HG02938 (cell line): ENCODE data around the gene LARGE1.

Experiments used
- ATAC-seq: cut with Tn5 transposase; IDR thresholded peaks from one replicate; pipeline ENCODE4 v1.9.1; 2021; ENCODE audit warnings: mild to moderate bottlenecking, moderate library complexity; ENCODE audit not compliant: unreplicated experiment

LARGE1 gene

GRCh38 chr22:33828302-33828701 is 92.0 kb downstream of the LARGE1 start:
- ATAC-seq, result no peak

GRCh38 chr22:33825761-33826160 is 94.5 kb downstream of the LARGE1 start:
- ATAC-seq, result no peak

GRCh38 chr22:33823552-33823951 is 96.7 kb downstream of the LARGE1 start:
- ATAC-seq, result no peak

DNA sequence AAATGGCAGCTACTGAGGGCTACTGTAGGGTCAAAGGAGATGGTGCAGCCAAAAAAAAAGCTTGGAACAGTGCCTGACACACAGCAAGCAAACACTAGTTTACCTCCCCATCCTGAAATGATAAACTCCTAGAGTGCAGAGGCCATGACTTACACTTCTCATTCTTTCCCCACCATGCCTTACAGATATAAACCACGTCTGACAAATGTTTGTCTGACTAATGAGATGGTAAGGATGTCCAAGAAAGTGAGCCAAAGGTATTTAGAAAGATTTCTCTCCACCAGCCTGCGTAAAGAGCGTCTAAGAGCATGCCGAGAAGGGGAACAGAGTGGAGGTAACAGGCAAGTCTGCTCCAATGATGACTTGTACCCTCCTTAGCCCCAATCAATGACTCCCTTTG is 99.0 kb downstream of the LARGE1 start:
- ATAC-seq, result no peak

DNA sequence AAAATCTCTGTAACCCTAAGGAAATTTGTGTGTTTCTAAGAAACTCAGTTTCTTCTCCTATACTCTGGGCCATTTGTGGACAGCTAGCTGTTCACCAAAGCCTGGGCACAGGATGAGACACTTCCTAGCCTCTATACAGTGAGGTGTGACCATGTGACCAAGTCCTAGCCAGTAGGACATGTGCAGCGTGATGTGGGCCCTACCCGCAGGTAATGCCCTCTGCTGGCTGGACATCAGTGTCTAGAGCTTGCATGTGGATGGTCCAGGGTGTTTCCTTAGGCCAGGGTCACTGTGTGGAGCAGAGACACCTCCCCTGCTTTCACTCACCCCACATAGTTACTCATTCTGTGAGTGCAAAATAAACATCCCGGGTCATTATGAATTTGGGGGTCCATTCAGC is 100.5 kb downstream of the LARGE1 start:
- no peak for ATAC-seq

- ATAC-seq, result no peak
Observed at GRCh38 chr22:33817512-33818127, 102.7 kb downstream of the LARGE1 start.

DNA sequence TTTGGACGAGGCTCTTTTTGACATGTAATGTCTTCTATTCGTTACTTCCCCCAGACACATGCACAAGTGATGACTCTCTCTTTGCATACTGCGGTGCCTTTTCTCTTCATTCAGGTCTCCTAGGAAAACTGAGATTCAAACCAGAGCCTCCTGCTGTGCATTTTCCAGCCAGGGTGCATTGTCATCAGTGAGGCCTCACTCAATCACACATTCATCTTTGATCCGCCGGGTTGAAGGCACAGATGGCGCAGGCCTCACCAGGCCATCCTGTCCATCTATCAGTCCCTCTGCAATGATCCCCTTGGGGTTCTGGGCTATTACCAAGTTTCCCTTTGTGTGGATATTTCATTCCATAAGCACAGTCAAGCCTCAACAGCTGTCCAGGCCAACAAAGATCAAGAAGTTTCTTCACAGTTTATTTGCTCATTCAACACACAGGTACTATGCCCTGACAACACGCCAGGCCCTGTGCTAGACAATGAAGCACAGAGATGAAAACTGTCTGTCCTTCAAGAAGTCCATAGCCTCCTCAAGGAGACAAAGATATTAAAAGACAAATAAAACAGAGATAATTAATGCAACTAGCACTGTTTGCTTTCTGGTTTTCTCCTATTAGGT is 107.8 kb downstream of the LARGE1 start:
- ATAC-seq, result no peak

- no peak for ATAC-seq
Observed at GRCh38 chr22:33811686-33812085, 108.6 kb downstream of the LARGE1 start.

GRCh38 chr22:33811208-33811607 is 109.1 kb downstream of the LARGE1 start:
- ATAC-seq, result no peak

DNA sequence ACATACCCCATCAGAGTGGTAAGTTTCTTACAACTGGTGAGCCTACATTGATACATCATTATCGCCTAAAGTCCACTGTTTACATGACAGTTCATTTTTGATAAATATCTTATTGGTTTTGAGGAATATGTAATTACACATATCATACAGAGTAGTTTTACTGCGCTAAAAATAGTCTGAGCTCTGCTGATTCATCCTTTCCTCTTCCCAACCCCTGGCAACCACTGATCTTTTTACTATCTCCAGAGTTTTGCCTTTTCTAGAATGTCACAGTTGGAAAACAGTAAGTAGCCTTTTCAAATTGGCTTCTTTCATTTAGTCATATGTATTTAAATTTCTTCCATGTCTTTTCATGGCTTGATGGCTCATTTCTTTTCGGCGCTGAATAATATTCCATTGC is 112.8 kb downstream of the LARGE1 start:
- no peak for ATAC-seq

- no peak for ATAC-seq
Observed at GRCh38 chr22:33806191-33806590, 114.1 kb downstream of the LARGE1 start.

DNA sequence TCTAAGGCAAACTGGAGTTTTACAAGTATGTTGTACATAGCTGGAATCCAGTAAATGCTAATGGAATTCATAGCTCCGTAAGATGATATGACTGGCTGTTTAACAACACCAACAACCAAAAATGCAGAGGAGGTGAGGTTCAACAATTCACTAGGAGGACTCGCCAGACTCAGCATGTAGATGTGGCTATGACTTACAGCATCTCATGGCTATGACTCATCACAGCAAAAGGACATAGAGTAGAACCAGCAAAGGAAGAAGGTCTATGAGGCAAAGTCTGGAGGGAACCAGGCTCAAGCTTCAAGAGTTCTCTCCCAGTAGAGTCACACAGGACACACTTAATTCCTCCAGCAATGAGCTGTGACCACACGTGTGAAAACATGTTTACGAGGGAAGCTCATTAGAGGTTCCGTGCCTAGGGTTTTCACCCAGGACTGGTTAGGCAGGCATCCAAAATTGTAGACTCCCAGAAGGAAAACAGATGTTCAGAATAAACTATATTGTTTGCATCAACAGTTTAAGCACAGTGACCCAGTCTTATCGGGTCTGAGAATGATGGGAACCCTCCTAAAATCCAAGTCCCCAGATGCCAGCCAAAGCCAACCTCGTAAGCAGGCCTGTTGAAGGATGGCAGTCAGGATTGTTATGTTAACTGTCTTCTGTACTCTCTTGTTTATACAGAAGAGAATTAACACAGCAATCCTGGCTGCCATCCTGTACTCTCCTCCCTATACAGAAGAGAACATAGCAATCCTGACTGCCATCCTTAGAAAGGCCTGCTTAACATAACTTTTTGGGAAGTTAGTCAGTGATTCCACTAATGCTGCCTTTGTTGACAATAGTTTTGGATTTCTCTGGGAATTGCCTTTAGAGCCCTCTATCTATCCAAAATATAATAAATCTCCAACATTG is 116.6 kb downstream of the LARGE1 start:
- ATAC-seq, result no peak

DNA sequence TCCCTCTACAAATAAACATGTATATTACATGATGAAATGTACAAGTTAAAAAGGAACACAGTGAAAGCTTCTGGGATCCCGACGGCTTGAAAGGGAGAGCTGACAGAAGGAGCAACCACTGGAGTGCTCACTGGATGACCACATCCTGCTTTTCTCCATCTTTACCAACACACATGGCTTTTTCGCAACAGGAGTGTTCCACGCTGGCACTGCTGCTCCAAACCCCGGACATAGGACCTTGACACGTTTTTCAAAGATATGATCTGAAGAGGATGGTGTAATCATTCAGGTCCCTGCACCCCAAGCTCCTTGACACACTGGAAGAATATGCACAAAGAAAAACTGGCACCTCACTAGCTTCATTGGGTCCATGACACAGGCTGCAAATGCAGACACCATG is 121.9 kb downstream of the LARGE1 start:
- no peak for ATAC-seq

DNA sequence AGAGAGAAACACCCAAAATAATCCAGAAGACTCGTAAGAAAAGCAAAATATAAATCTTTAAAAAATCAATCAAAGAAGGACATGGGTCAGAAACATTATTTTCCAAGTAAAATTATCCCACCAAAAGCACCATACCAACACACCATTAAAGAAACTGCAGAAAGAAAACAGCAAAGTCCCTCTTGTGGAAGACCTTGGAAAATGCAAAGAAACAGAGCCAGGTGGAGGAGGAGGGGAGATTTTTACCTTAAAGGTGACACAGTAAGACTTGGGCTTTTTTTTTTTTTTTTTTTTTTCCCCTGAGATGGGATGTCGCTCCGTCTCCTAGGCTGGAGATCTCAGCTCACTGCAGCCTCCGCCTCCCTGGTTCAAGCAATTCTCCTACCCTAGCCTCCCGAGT is 123.8 kb downstream of the LARGE1 start:
- no peak for ATAC-seq

DNA sequence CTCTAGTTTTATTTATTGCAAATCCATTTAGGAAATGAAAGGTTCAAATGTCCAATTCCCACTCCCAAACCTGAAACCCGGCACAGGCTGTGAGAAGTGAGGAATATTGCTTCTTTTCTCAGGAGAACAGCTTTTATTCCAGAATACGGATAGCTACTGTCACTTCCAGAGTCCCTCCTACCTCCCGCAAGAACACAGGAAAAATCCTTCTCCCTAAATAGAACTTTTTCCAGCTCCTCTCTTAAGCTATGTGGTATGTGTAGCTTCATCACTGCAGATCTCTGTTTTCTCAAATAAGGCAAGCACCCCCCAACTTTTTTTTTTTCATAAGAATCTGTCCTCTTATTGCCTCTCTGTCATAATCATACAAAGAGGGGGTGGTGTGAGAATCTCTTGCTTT is 126.8 kb downstream of the LARGE1 start:
- ATAC-seq, result no peak

DNA sequence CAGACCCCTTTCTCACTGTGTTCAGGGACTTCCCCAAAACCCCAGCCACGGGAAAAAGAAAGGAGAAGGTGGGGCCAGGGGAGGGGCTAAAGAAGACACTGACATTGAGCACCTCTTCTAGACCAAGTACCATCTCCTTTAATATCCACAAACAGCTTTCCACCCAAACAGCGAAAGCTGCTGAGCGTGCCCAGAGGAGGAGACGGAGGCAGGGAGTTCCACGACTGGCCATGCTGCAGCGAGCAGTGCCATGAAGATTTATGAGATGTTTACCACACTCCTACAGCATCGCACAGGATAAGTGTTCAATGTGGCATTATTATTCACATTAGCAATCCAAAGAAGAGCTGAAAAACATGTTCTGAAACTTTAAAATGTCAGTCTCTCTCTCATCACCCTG is 127.4 kb downstream of the LARGE1 start:
- no peak for ATAC-seq

GRCh38 chr22:33789690-33790253 is 130.5 kb downstream of the LARGE1 start:
- ATAC-seq, result no peak

GRCh38 chr22:33788927-33789326 is 131.3 kb downstream of the LARGE1 start:
- no peak for ATAC-seq

DNA sequence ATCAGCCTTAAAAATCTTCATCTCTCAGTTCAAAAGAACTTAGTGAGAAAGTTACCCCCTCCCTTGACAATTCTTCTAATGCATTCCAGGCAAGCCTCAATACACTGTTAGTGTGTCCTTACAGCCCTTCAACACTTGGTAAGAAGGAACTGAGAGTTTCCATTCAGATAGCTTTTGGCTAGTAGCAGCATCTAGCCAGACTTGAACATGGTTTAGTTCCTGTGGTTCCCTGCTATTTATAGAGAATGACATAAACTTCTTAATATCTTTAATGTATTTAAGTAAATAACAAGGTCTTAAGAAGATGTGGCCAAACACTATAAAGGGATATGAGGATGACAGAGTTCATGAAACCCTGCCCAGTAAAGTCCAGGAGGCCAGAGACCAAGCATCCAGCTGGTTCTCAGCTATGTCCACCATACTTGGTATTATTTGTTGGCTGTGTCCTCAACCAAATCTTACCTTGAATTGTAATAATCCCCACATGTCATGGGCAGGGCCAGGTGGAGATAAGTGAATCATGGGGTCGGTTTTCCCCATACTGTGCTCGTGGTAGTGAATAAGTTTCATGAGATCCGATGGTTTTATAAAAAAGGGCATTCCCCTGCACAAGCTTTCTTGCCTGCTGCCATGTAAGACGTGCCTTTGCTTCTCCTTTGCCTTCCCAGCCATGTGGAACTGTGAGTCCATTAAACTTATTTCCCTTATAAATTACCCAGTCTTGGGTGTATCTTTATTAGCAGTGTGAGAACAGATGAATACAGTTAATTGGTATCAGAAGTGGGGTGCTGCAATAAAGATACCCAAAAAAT is 132.4 kb downstream of the LARGE1 start:
- ATAC-seq, result no peak

DNA sequence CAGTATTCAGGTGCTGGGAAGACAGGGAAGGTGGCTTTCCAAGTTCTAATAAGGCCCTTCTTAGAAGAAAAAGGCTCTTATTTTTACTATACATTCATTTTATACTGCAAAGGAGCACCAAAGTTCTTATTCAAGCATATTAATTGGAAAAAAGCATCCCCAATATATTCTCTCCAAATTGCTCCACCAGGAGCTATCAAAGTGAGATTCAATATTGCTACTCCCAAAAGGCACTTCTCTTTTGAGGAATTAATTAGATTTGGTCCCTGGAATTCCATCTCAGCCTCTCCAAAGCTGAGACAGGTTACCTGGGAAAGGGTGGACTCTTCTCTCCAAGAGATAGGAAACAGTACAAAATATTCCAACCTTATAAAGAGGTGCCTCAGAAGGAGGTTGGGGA is 134.1 kb downstream of the LARGE1 start:
- ATAC-seq, result no peak
